ENCODE measurements around the gene NR4A1.

Gene NR4A1

GRCh38 chr12:52074971-52075724 is 23.9 kb downstream of the NR4A1 start:
- ChIA-PET CTCF (interaction anchor here (0.7 to 34.8 kb wide), 6 partner anchors 7 to 104 kb away, joined by 3 to 794 read pairs (median 4); no protein-coding TSS in a partner anchor), POLR2A (no interaction called here)
- Histone ChIP-seq H3K9me3 (ENCODE audit: control insufficient read depth, insufficient read depth, low read depth, low read length) (no peaks in the 10 kb centered on the region), H3K36me3 (ENCODE audit: control insufficient read depth in 2 of 2, insufficient read depth in 1 of 2, low read length in 2 of 2) (peaks cover 11 to 70% of the 10 kb centered on the region in 2 experiments; a peak in 2 of 3 replicates), H3K4me1 (ENCODE audit: control insufficient read depth, insufficient read depth, low read length) (0 out of 2 replicates have a peak, but pooled peaks cover 7% of the 10 kb centered on the region), H3K27ac (ENCODE audit: extremely low read depth, low read depth, low read length) (no peak overlapping the region), H3K4me3 (ENCODE audit: low read depth, low read length) (no peak overlapping the region)
- no peak for TF ChIP-seq ZEB2 (tag by site-specific recombination; IDR thresholded peaks at IDR 0.05)
- TF ChIP-seq ZNF324 (tag by site-specific recombination; IDR thresholded peaks at IDR 0.05): no peak
- no peak for TF ChIP-seq ZNF354C (tag by site-specific recombination; IDR thresholded peaks at IDR 0.05; ENCODE audit: borderline replicate concordance, low read depth)
- no peak for TF ChIP-seq SP2 (tag by site-specific recombination; IDR thresholded peaks at IDR 0.05)

- 0 out of 2 replicates have a peak, but pooled peaks cover 4% of the 10 kb centered on the region for H3K4me1 ChIP-seq (ENCODE audit: control insufficient read depth, insufficient read depth, low read length)
- H3K36me3 ChIP-seq (ENCODE audit: control insufficient read depth in 2 of 2, insufficient read depth in 1 of 2, low read length in 2 of 2): peaks cover 11 to 68% of the 10 kb centered on the region in 2 experiments; a peak in 2 of 3 replicates
- H3K27ac ChIP-seq (ENCODE audit: extremely low read depth, low read depth, low read length): no peak overlapping the region
- no peaks in the 10 kb centered on the region for H3K9me3 ChIP-seq (ENCODE audit: control insufficient read depth, insufficient read depth, low read depth, low read length)
- POLR2A ChIA-PET: no interaction called here
- H3K4me3 ChIP-seq (ENCODE audit: low read depth, low read length): no peak overlapping the region
- CTCF ChIA-PET: interaction anchor here (0.5 to 34.8 kb wide), 2 partner anchors 50 to 945 kb away, joined by 3 to 794 read pairs; no protein-coding TSS in a partner anchor
- TF ChIP-seq BCL11A (tag by site-specific recombination; IDR thresholded peaks at IDR 0.05; ENCODE audit: low read depth) (no peak), REST (tag by site-specific recombination; IDR thresholded peaks at IDR 0.05) (no peak)
Observed at GRCh38 chr12:52076811-52077210, 25.6 kb downstream of the NR4A1 start.

- Histone ChIP-seq H3K4me1 (ENCODE audit: control insufficient read depth, insufficient read depth, low read length) (0 out of 2 replicates have a peak, but pooled peaks cover 4% of the 10 kb centered on the region), H3K9me3 (ENCODE audit: control insufficient read depth, insufficient read depth, low read depth, low read length) (no peaks in the 10 kb centered on the region), H3K4me3 (ENCODE audit: low read depth, low read length) (no peak overlapping the region), H3K36me3 (ENCODE audit: control insufficient read depth in 2 of 2, insufficient read depth in 1 of 2, low read length in 2 of 2) (peaks cover 11 to 57% of the 10 kb centered on the region in 2 experiments; a peak in 2 of 3 replicates), H3K27ac (ENCODE audit: extremely low read depth, low read depth, low read length) (no peak overlapping the region)
- ChIA-PET POLR2A (interaction anchor here (0.9 kb wide), 1 partner anchor 12 kb away, joined by 3 read pairs; no protein-coding TSS in a partner anchor), CTCF (interaction anchor here (0.6 to 34.8 kb wide), 4 partner anchors 8 to 203 kb away, joined by 3 to 794 read pairs (median 3); partner anchors contain the start of gene ATG101)
- TF ChIP-seq ZNF26 (tag by site-specific recombination; IDR thresholded peaks at IDR 0.05) (no peak), ZNF148 (tag by site-specific recombination; IDR thresholded peaks at IDR 0.05; ENCODE audit: borderline replicate concordance) (no peak), ZNF654 (tag by site-specific recombination; IDR thresholded peaks at IDR 0.05; ENCODE audit: low read depth) (no peak), ZNF214 (tag by site-specific recombination; IDR thresholded peaks at IDR 0.05; ENCODE audit: borderline replicate concordance) (no peak), ZNF157 (tag by site-specific recombination; IDR thresholded peaks at IDR 0.05) (no peak), ZNF514 (tag by site-specific recombination; IDR thresholded peaks at IDR 0.05) (no peak), ZNF785 (tag by site-specific recombination; IDR thresholded peaks at IDR 0.05) (no peak), REST (tag by site-specific recombination; IDR thresholded peaks at IDR 0.05) (peak; percentile 95)
Observed at GRCh38 chr12:52078276-52078675, 27.0 kb downstream of the NR4A1 start.
